ENCODE results near the gene NPL. TPM values are rescaled to one million over a fixed set of nuclear protein-coding genes. Genes with fewer than 3 reads are reported as not detected.

The NPL gene
- polyA plus RNA-seq, 1 of the 3 experiments (the other 2 are of a cell fraction), result 1.5 TPM

GRCh38 chr1:182816863-182817262 lies 27.3 kb downstream of the NPL start:
- Histone ChIP-seq H2AFZ (ENCODE audit: low read depth) (no peak overlapping the region), H3K4me2 (no peak overlapping the region), H3K79me2 (ENCODE audit: insufficient read depth) (no peaks in the 10 kb centered on the region), H3K9ac (no peak overlapping the region), H3K4me1 (ENCODE audit: control insufficient read depth in 1 of 2, insufficient read depth in 2 of 2, low read depth in 1 of 2, low read length in 1 of 2) (no peaks in the 10 kb centered on the region), H4K20me1 (ENCODE audit: insufficient read depth) (no peaks in the 10 kb centered on the region), H3K36me3 (replicated peaks in 1 of 2; ENCODE audit: control insufficient read depth in 1 of 2, insufficient read depth in 2 of 2, low read length in 1 of 2) (peaks cover 0 to 16% of the 10 kb centered on the region in 2 experiments), H3K27me3 (ENCODE audit: insufficient read depth) (no peaks in the 10 kb centered on the region), H3K27ac (ENCODE audit: low read depth in 2 of 2, low read length in 1 of 2) (no peak overlapping the region), H3K9me2 (no peaks in the 10 kb centered on the region), H3K9me3 (no peaks in the 10 kb centered on the region), H3K4me3 (ENCODE audit: low read depth in 2 of 2, low read length in 1 of 2) (no peak overlapping the region), H3F3A (replicated peaks; ENCODE audit: insufficient read depth) (no peaks in the 10 kb centered on the region)
- no peak for TF ChIP-seq NFIC (IDR thresholded peaks at IDR 0.05; ENCODE audit: borderline replicate concordance)
- TF ChIP-seq IRF3 (IDR thresholded peaks at IDR 0.05; ENCODE audit: low read depth, low read length), result no peak
- no peak for TF ChIP-seq CTCF (IDR thresholded peaks at IDR 0.05)
- no peak for TF ChIP-seq FOXJ3 (CRISPR knock-in tag; IDR thresholded peaks at IDR 0.05)
- TF ChIP-seq FOXM1 (IDR thresholded peaks at IDR 0.05; ENCODE audit: low read depth), result no peak
- TF ChIP-seq TCF12 (IDR thresholded peaks at IDR 0.05), result no peak
- TF ChIP-seq MEF2A (IDR thresholded peaks at IDR 0.05; ENCODE audit: borderline replicate concordance, low read depth), result no peak
- TF ChIP-seq USF1 (IDR thresholded peaks at IDR 0.05; ENCODE audit: borderline replicate concordance, low read depth), result no peak
- TF ChIP-seq REST (IDR thresholded peaks at IDR 0.05; ENCODE audit: low read depth, low read length), result no peak
- TF ChIP-seq MXI1 (IDR thresholded peaks at IDR 0.05; ENCODE audit: low read depth, low read length), result no peak
- TF ChIP-seq JUND (IDR thresholded peaks at IDR 0.05), result no peak
- TF ChIP-seq ELF1 (IDR thresholded peaks at IDR 0.05), result no peak
- TF ChIP-seq RFX5 (IDR thresholded peaks at IDR 0.05; ENCODE audit: low read length), result no peak
- TF ChIP-seq CHD2 (IDR thresholded peaks at IDR 0.05; ENCODE audit: low read length, partially characterized antibody), result no peak
- CTCF ChIA-PET, result no interaction called here
- WGBS (ENCODE audit: low lambda C conversion rate), result 87% methylated on average over 2 of the region's 2 CpGs
- no peak for DNase-seq
- POLR2A ChIA-PET, result no interaction called here
